GM10266 (cell line): ENCODE results near the gene TXNDC11.

ENCODE experiments used
- DNase-seq: peaks from one replicate; pipeline ENCODE4 v3.0.0; 2012; ENCODE audit errors: extremely low spot score
- TF ChIP-seq, protein P1 (sequence below): IDR thresholded peaks from 2 replicates; pipeline ENCODE4 v1.5.1; 2012; ENCODE audit warnings: mild to moderate bottlenecking, low read depth; ENCODE audit not compliant: control insufficient read depth, insufficient read depth; ENCODE audit errors: missing control alignments

The TXNDC11 gene

DNA sequence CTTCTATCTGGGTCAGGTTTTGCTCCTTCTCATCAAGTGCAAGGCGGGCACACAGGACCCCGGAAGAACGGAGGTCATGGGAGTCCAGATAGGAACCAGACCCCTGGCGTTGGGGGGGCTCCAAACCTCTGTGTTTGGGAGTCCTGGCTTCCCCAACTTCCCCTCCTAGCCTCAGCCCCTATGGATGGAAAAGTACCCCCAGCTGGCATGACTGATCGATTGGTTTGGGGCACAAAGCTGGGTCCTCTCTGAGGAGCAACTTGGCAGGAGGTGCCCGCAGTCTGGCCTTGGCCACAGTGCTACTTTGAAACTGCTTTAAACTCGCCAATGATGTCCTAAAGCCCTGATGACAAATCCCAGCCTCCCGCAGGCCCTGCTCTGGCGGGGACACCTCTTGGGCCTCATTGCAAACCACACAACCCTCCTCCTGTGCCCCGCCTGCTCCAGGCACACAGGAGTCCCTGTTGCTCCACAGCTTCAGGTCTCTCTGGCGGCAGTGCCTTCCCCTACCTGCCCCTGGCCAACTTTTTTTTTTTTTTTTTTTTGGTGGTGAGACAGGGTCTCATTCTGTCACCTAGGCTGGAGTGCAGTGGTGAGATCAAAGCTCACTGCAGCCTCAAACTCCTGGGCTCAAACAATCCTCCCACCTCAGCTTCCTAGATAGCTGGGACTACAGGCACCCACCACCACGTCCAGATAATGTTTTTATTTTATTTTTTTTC is 112.5 kb downstream of the TXNDC11 start:
- DNase-seq = no peak
- TF ChIP-seq, protein P1, sequence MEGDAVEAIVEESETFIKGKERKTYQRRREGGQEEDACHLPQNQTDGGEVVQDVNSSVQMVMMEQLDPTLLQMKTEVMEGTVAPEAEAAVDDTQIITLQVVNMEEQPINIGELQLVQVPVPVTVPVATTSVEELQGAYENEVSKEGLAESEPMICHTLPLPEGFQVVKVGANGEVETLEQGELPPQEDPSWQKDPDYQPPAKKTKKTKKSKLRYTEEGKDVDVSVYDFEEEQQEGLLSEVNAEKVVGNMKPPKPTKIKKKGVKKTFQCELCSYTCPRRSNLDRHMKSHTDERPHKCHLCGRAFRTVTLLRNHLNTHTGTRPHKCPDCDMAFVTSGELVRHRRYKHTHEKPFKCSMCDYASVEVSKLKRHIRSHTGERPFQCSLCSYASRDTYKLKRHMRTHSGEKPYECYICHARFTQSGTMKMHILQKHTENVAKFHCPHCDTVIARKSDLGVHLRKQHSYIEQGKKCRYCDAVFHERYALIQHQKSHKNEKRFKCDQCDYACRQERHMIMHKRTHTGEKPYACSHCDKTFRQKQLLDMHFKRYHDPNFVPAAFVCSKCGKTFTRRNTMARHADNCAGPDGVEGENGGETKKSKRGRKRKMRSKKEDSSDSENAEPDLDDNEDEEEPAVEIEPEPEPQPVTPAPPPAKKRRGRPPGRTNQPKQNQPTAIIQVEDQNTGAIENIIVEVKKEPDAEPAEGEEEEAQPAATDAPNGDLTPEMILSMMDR = no peak
